Measurements from ENCODE around the gene FOSL1. TPM values are rescaled to one million over a fixed set of nuclear protein-coding genes. Genes with fewer than 3 reads are reported as not detected.

Gene FOSL1
- total RNA-seq, 1 donor from 2014 or later, result 37.9 TPM

DNA sequence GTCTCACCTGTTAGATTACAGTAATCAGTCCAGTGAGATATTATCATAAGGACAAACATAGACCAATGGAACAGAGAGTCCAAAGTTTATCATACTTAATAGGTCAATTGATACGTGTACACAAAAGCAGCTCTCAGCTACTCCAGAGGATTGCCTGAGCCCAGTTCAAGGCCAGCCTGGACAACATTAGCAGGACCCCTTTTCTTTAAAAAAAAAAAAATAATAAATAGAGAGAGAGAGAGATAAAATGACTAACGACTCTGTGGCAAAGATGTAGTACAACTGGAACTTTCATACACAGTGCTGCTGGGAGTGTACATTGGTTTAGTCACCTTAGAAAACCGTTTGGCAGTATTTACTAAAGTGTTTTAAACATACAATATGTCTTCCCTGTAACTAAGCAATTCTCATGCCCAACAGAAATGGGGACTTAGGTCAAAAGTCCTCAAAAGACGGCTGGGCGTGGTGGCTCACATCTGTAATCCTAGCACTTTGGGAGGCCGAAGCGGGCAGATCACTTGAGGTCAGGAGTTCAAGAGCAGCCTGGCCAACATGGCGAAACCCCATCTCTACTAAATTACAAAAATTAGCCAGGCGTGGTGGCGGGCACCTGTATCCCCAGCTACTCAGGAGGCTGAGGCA lies 55.8 kb downstream of the FOSL1 start:
- H3K27ac Mint-ChIP-seq (ENCODE audit: unreplicated experiment), result no peak overlapping the region
- FAIRE-seq (no peak), DNase-seq (ENCODE audit: low read depth) (no peak)
- Histone ChIP-seq H3K4me2 (ENCODE audit: low read length) (no peak overlapping the region), H3K36me3 (ENCODE audit: insufficient read depth, low read length) (no peaks in the 10 kb centered on the region), H3K4me3 (ENCODE audit: insufficient read depth, low read depth, low read length) (no peak overlapping the region), H3K27me3 (ENCODE audit: insufficient read depth, low read length) (no peaks in the 10 kb centered on the region), H3K79me2 (ENCODE audit: insufficient read depth, low read length) (no peaks in the 10 kb centered on the region), H3K4me1 (ENCODE audit: insufficient read depth, low read length) (no peaks in the 10 kb centered on the region), H3K9ac (ENCODE audit: low read length) (no peak overlapping the region), H3K27ac (ENCODE audit: low read depth, low read length) (no peak overlapping the region), H2AFZ (ENCODE audit: low read depth, low read length) (no peak overlapping the region), H4K20me1 (ENCODE audit: insufficient read depth, low read length) (no peaks in the 10 kb centered on the region), H3K9me3 (ENCODE audit: insufficient read depth, low read depth, low read length) (no peaks in the 10 kb centered on the region)
- TF ChIP-seq, protein P1, sequence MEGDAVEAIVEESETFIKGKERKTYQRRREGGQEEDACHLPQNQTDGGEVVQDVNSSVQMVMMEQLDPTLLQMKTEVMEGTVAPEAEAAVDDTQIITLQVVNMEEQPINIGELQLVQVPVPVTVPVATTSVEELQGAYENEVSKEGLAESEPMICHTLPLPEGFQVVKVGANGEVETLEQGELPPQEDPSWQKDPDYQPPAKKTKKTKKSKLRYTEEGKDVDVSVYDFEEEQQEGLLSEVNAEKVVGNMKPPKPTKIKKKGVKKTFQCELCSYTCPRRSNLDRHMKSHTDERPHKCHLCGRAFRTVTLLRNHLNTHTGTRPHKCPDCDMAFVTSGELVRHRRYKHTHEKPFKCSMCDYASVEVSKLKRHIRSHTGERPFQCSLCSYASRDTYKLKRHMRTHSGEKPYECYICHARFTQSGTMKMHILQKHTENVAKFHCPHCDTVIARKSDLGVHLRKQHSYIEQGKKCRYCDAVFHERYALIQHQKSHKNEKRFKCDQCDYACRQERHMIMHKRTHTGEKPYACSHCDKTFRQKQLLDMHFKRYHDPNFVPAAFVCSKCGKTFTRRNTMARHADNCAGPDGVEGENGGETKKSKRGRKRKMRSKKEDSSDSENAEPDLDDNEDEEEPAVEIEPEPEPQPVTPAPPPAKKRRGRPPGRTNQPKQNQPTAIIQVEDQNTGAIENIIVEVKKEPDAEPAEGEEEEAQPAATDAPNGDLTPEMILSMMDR (IDR thresholded peaks at IDR 0.05; ENCODE audit: insufficient read depth, low read depth, low read length), result no peak
- no peak for TF ChIP-seq EZH2 (IDR thresholded peaks at IDR 0.05; ENCODE audit: insufficient read depth, low read length)
- H3K27me3 Mint-ChIP-seq (ENCODE audit: low read depth, unreplicated experiment), result peaks cover 4% of the 10 kb centered on the region
- peaks cover 3% of the 10 kb centered on the region for H3K36me3 Mint-ChIP-seq (ENCODE audit: low read depth, unreplicated experiment)
- H3K9me3 Mint-ChIP-seq (ENCODE audit: unreplicated experiment), result no peaks in the 10 kb centered on the region
- no peaks in the 10 kb centered on the region for H3K4me1 Mint-ChIP-seq (ENCODE audit: low read depth, unreplicated experiment)
- H3K4me3 Mint-ChIP-seq (ENCODE audit: unreplicated experiment), result no peak overlapping the region

GRCh38 chr11:65843811-65844210 lies 56.4 kb downstream of the FOSL1 start:
- H3K9me3 ChIP-seq (ENCODE audit: insufficient read depth, low read depth, low read length), result no peaks in the 10 kb centered on the region
- no peak overlapping the region for H3K4me2 ChIP-seq (ENCODE audit: low read length)
- no peaks in the 10 kb centered on the region for H4K20me1 ChIP-seq (ENCODE audit: insufficient read depth, low read length)
- no peak overlapping the region for H3K4me3 ChIP-seq (ENCODE audit: insufficient read depth, low read depth, low read length)
- peaks cover 4% of the 10 kb centered on the region for H3K27me3 Mint-ChIP-seq (ENCODE audit: low read depth, unreplicated experiment)
- no peaks in the 10 kb centered on the region for H3K27me3 ChIP-seq (ENCODE audit: insufficient read depth, low read length)
- TF ChIP-seq, protein P1 (IDR thresholded peaks at IDR 0.05; ENCODE audit: insufficient read depth, low read depth, low read length), result no peak
- TF ChIP-seq EZH2 (IDR thresholded peaks at IDR 0.05; ENCODE audit: insufficient read depth, low read length), result no peak
- peaks cover 3% of the 10 kb centered on the region for H3K36me3 Mint-ChIP-seq (ENCODE audit: low read depth, unreplicated experiment)
- no peaks in the 10 kb centered on the region for H3K36me3 ChIP-seq (ENCODE audit: insufficient read depth, low read length)
- no peaks in the 10 kb centered on the region for H3K9me3 Mint-ChIP-seq (ENCODE audit: unreplicated experiment)
- H3K27ac Mint-ChIP-seq (ENCODE audit: unreplicated experiment), result no peak overlapping the region
- FAIRE-seq, result no peak
- no peak overlapping the region for H3K9ac ChIP-seq (ENCODE audit: low read length)
- H3K4me1 Mint-ChIP-seq (ENCODE audit: low read depth, unreplicated experiment), result no peaks in the 10 kb centered on the region
- DNase-seq (ENCODE audit: low read depth), result no peak
- no peak overlapping the region for H3K27ac ChIP-seq (ENCODE audit: low read depth, low read length)
- no peak overlapping the region for H3K4me3 Mint-ChIP-seq (ENCODE audit: unreplicated experiment)
- H2AFZ ChIP-seq (ENCODE audit: low read depth, low read length), result no peak overlapping the region
- no peaks in the 10 kb centered on the region for H3K4me1 ChIP-seq (ENCODE audit: insufficient read depth, low read length)
- no peaks in the 10 kb centered on the region for H3K79me2 ChIP-seq (ENCODE audit: insufficient read depth, low read length)

- H3K36me3 ChIP-seq (ENCODE audit: insufficient read depth, low read length), result no peaks in the 10 kb centered on the region
- no peak overlapping the region for H3K4me2 ChIP-seq (ENCODE audit: low read length)
- H3K9ac ChIP-seq (ENCODE audit: low read length), result no peak overlapping the region
- Mint-ChIP-seq H3K27me3 (ENCODE audit: low read depth, unreplicated experiment) (no peaks in the 10 kb centered on the region), H3K4me1 (ENCODE audit: low read depth, unreplicated experiment) (no peaks in the 10 kb centered on the region), H3K36me3 (ENCODE audit: low read depth, unreplicated experiment) (peaks cover 3% of the 10 kb centered on the region), H3K9me3 (ENCODE audit: unreplicated experiment) (no peaks in the 10 kb centered on the region), H3K4me3 (ENCODE audit: unreplicated experiment) (no peak overlapping the region), H3K27ac (ENCODE audit: unreplicated experiment) (no peak overlapping the region)
- H3K79me2 ChIP-seq (ENCODE audit: insufficient read depth, low read length), result no peaks in the 10 kb centered on the region
- no peak overlapping the region for H2AFZ ChIP-seq (ENCODE audit: low read depth, low read length)
- no peak for DNase-seq (ENCODE audit: low read depth)
- no peaks in the 10 kb centered on the region for H3K27me3 ChIP-seq (ENCODE audit: insufficient read depth, low read length)
- FAIRE-seq, result no peak
- H3K4me3 ChIP-seq (ENCODE audit: insufficient read depth, low read depth, low read length), result no peak overlapping the region
- no peaks in the 10 kb centered on the region for H3K4me1 ChIP-seq (ENCODE audit: insufficient read depth, low read length)
- TF ChIP-seq, protein P1 (IDR thresholded peaks at IDR 0.05; ENCODE audit: insufficient read depth, low read depth, low read length), result no peak
- no peaks in the 10 kb centered on the region for H3K9me3 ChIP-seq (ENCODE audit: insufficient read depth, low read depth, low read length)
- H4K20me1 ChIP-seq (ENCODE audit: insufficient read depth, low read length), result no peaks in the 10 kb centered on the region
- H3K27ac ChIP-seq (ENCODE audit: low read depth, low read length), result no peak overlapping the region
These were observed 58.0 kb downstream of the FOSL1 start for GRCh38 chr11:65842144-65842543.
